CD4-positive, alpha-beta T cell treated with Interleukin-10 for 1 hour (primary cell): Measurements from ENCODE around the gene GABBR2.

ENCODE experiments used
- DNase-seq: peaks from one replicate; pipeline ENCODE4 v3.0.0-alpha.2; 2020

Gene GABBR2

GRCh38 chr9:98567540-98568233 lies 141.0 kb downstream of the GABBR2 start:
- DNase-seq, result no peak

GRCh38 chr9:98565152-98566135 lies 143.3 kb downstream of the GABBR2 start:
- no peak for DNase-seq

GRCh38 chr9:98564714-98565113 lies 144.0 kb downstream of the GABBR2 start:
- DNase-seq, result no peak

DNA sequence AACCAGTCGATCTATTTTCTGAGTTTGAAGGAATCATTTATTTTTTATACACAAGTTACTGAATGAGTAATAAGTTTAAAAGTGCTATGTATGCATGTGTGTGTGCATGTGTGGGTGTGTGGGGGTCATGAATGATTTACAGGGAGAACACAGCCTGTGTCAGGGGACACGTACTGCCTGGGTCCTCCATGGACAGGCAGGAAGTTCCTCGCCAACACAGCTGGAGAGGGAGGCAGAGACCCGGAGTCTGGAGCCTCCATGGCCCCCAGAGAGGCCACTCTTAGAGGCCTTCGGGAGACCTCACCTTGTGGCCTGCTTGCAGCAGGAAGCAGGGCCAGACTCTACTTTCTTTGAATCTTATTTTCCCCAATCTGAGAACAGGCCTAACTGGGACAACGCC lies 144.7 kb downstream of the GABBR2 start:
- DNase-seq, result no peak

DNA sequence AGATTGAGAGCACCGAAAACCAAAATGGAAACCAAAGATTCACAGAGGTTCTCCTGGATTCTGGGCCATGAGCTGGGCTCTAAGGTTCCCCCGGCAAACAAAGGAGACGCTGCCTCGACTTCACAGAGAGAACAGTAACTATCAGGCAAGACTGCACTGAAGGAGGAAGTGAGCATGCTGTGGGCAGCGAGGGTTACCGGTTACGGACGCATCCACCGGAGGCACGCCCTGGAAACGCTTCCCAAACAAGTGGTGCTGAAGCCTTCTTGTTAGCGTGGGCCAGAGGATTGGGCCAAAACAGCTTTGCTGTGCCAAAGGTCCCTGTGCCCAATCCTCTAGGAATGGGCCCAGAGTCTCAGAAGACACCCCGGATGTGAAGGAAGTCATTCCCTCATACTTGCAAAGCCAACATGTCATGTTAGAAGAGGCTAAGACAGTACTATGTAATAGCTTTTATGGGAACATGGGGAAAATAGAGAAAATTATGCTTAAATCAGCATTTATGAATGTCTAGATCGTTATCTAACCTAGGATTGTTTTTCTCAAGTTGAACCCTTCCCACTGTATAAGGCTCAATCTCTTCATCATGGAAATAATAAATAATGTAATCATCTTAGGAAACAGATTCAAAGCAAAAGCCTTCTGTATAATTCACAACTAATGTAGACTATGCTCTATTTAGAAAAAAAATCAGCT lies 145.4 kb downstream of the GABBR2 start:
- DNase-seq, result no peak

DNA sequence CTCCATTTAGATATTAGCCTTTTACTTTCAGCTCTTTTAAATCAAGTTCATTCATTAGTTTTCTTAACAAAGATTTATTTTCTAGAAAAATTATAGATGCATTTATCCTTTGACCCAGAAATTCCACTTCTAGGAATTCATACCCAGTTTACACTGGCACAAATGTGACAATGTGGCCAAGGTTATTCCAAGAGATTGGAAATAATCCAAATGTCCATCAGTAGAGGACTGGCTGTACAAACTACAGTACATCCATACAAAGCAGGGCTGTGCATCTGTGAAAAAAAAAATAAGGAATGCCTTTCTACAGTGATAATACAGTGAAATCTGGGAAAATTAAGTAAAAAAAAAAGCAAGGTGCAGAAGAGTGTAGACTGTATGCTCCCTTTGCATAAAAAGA lies 149.2 kb downstream of the GABBR2 start:
- no peak for DNase-seq

DNA sequence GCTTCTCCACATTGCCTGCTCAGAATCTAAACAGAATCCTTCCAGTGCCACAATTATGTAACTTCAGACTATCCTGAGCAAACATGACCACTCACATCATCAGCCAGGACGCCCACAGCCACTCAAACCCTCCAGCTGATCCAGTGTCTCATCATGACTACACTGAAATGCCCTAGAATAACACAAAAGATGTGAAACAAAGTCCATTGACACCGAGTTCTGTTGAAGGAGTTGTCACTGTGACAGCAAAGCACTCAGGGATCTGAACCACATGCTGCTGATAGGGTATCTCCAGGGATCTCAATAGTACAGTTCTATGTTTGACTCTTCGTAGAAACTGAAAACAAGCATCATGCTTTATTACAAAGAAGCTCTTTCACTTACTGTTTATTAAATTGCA lies 150.2 kb downstream of the GABBR2 start:
- DNase-seq, result no peak

DNA sequence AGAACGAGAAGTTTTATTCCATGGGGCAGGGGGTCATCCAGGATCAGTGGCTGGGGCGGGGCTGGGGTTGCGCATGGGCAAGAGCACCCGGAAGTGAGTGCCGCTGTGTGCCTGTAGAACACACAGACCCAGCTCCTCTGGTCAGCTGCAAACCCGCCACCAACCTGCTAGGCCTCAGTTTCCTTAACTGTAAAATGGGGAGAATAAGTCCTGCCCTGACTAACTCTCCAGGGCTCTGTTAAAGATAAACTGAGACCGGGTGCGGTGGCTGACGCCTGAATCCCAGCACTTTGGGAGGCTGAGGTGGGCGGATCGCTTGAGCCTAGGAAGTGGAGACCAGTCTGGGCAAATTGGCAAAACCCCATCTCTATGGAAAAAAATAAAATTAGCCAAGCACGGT lies 152.2 kb downstream of the GABBR2 start:
- no peak for DNase-seq

DNA sequence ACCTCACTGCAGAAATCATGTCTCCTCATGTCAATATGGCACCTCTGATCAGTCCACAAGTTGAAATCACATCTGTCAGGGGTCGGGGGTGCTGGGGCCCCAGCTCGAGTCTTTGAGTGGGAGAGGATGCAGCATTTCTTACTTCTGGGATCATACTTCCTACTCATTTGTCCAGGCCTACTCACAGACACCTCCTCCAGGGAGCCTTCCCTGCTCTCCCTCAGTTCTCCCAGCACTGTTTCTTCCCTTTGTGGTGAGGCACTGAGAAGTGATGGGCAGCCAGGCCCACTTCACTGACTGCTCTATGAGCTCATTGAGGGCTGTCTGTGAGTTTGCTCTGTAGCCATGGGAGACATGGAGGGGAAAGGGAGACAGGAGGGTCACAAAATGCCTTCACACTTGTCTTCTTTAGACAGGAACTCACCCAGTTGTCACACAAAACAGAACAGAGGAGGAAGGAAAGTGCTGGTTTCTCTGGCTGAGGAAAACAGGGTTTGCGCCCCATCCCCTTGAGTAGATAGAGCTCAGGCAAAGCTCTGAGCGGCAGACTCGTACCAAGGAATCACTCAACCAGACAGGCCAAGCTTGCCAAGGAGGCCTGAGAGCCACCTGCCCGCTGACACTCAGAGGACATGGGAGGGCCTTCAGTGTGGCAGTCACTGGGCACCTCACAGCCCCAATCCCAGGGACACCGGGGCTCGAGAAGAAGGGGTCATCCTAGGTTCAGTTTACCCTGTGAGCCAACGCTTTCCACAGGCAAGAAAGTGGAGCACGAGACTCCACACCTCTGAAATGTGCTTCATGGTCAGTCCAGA lies 152.9 kb downstream of the GABBR2 start:
- no peak for DNase-seq

- DNase-seq, result no peak
Observed at GRCh38 chr9:98554752-98555151, 154.0 kb downstream of the GABBR2 start.

GRCh38 chr9:98552331-98552730 lies 156.4 kb downstream of the GABBR2 start:
- DNase-seq, result no peak

- no peak for DNase-seq
Observed at GRCh38 chr9:98551511-98552286, 157.0 kb downstream of the GABBR2 start.

- no peak for DNase-seq
Observed at GRCh38 chr9:98550206-98550820, 158.4 kb downstream of the GABBR2 start.

DNA sequence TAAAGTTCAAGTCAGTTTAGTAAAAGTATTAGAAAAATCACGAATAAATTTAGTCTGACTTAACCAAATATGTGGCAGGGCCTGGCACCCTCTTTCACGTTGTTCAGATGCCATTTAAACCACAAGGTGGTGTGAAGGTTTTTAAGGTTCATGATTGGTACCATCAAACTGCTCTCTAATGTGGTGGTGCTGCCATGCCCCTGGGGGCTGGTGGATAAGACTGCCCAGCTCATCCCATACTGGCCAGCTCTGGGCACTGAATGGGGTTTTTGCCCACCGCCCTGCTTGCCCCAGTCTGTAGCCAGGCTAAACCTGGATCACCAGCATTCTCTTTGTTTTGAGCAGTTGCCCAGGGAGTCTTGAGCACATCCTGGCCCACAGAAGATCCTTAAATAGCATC lies 159.3 kb downstream of the GABBR2 start:
- DNase-seq, result no peak

DNA sequence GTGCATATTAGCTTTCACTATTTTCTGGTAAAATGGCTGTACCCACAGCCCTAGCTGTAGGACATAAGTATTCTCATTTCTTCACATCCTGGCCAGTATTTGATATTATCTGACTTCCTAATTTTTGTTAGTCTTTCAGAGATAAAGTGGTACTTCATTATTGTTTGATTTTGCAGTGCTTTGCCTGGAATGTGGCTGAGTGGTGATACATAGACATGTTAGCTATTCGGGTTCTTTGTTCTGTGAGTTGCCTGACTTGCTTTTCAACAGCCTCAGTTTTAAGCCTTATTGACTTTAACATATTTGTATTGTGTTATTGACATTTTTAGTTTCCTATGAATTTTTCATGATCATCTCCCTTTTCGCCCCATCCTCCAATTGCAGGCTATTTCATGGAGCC lies 161.1 kb downstream of the GABBR2 start:
- no peak for DNase-seq

DNA sequence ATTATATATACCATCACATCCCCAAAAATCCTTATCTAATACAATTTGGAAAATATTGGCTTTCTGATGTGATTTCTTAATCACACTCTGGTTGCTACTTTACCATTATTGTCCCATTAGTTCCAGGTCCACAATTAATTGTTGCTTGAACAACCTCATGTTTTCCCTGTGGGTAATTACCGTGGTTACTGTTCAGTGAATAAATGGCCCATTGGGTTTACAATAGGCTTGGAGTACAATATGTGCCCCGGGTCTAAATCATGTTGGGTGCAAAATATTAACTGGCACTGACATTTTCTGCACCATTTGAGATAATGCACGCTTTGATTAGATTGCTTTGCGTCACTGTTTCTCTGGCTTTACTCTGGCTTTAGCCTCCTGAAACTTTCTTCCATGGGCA lies 163.7 kb downstream of the GABBR2 start:
- DNase-seq, result no peak

- no peak for DNase-seq
Observed at GRCh38 chr9:98541684-98542230, 167.0 kb downstream of the GABBR2 start.

DNA sequence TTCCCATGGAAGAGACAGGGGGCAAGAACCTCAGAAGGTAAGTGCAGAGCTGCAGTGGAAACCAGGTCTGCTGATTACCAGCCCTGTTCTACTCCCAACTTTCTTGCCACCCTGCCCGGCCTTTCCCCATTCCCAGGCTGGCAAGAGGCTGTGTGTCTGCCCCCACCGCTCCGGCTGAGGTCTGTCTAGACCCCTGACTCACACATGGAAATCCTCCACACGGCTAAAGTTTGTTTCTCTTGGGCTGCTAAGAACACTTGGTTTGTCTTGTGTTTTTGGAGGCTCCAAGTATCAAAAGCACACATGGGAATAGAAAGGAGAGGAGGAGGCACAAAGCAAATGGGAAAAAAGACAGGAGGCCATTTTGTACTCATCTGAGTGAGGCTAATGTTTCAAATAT lies 168.3 kb downstream of the GABBR2 start:
- DNase-seq, result no peak

DNA sequence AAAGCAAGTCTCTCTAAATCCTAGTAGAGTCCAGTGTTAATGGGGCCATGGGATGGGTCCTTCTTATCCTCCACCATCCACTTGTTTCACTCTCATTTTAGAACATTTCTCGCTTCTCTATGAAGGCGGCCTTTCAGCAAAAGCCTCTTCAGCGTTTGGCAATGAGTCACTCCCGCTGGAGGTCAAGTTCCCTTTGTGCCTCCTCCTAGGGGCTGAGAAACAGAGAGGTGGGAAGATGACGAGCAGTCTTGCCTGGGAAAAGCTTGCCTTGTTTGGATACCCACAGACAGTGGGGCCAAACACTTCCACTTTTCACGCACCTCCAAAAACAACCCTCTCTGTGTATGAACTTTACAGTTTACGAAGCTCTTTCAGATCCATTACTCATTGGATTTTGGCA lies 168.8 kb downstream of the GABBR2 start:
- DNase-seq, result no peak

- DNase-seq, result no peak
Observed at GRCh38 chr9:98538626-98539031, 170.1 kb downstream of the GABBR2 start.

- DNase-seq, result no peak
Observed at GRCh38 chr9:98538203-98538602, 170.5 kb downstream of the GABBR2 start.
